ENCODE data around the gene ZSWIM6.

DNA sequence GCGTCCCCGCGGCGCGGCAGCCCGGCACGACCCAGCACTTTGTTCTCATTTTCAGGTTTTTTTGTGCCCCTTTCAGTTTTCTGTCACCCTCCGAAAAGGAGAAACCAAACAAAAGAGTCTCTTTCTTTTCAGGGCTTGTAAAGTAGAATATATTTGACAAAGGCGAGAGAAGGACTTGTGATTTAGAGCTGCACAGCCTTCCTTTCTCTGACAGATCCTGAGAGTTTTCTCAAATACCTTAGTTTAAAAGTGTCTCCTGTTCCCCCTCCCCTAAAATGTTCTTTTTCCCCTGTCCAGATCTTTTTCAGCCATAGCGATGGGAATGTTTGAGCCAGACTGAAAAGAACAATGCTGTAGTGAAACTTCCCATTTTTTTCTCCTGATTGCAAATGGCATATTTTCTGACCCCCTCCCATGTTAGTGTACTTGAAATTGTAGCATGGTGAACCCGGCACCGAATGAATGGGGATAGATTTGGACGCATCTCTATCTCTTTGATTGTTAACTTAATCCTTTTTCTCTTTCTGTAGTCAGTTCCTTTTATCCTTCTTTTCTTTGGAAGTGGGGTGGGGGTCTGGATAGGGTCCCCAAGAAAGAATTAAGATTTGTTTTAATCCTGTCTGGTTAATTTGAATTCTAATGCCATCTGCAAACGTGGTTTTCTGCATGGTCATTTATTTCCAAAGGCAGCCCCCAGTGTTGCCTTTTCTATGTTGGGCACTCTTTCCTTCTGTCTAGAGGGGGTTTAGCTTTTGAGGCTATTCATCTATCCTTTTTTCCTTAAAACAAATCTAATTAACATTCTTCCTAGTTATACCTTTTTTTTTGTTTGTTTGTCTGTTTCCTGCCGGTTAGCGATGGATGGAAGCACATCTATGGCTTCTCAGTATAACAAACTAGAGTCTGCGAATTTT is 2.2 kb downstream of the ZSWIM6 start:
- TF ChIP-seq POLR2AphosphoS5 (IDR thresholded peaks at IDR 0.05; ENCODE audit: borderline replicate concordance, low read depth, low read length) (no peak), EZH2 (IDR thresholded peaks at IDR 0.05) (no peak), FOXP2 (optimal IDR thresholded peaks at IDR 0.05; ENCODE audit: control extremely low read depth, extremely low read length, insufficient read depth) (no peak)

Measured in SK-N-MC (cell line).